Forelimb muscle (tissue), 1 donor: ENCODE results near the gene RNF5. TPM values are rescaled to one million over a fixed set of nuclear protein-coding genes. Genes with fewer than 3 reads are reported as not detected.
"Not testable (repeated sequence)": the region's sequence is repeated elsewhere in the genome, so short reads cannot be mapped to it uniquely, and the experiment has no call there.

Source experiments
- DNase-seq: peaks from one replicate; pipeline ENCODE4 v3.0.0-alpha.2; 2013; ENCODE audit warnings: low read depth
- polyA plus RNA-seq: library from polyadenylated mRNA; unstranded; fragments of 120-200 nt; gene quantifications from one replicate; pipeline ENCODE4 v1.2.1, GENCODE V29; 2013; ENCODE audit not compliant: insufficient read length

RNF5 gene
- polyA plus RNA-seq, 1 donor: 50.9 TPM

DNA sequence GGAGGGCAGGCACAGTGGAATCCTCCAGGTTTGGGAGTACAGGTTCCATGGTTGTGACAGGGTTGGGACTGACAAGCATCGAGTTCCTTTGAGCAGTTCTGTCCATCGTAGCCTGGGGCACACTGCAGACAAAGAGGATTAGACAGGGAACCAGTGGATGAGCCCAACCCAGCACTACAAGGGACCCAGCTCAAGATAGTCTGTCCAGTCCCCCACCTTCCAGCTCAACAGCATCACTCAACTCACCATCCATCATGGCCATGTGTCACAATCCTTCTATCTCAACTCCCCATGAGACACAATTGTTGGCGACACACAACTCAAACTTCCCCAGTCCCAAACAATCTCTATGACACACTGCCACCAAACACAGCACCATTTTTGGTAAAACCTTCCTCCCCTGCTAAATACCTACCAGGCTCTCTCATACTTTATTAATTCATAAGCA lies 26.1 kb downstream of the RNF5 start:
- DNase-seq: no peak

DNA sequence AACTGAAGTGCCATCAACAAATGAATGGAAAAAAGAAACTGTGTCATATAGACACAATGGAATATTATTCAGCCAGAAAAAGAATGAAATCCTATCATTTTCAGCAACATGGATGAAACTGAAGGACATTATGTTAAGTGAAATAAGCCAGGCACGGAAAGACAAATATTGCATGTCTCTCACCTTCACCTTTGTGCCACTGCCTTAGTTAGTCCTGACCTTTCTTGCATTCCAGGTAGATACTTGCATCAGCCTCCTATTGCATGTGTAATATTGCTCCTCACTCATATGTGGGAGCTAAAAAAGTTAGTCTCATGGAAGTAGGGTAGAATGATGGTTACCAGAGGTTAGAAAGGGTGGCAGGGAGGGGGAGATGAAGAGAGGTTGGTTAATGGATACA lies 30.8 kb downstream of the RNF5 start:
- DNase-seq: no peak

DNA sequence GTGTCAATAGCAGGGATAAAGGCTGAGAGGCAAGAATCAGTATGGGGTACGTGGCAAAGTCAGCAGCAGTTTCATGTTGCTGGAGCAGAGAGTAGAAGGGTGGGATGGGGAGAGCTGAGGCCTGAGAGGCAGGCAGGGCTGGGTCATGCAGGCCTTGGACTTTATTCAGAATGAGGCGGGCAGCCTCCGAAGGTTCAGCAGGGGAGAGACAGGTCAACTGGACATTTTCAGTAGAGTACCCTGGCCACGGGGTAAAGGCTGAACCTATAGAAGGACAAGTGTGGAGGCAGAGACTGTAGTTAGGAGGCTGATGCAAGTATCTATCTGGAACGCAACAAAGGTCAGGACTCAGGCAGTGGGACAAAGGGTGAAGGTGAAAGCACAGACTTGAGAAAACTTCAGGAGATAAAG lies 32.0 kb downstream of the RNF5 start:
- DNase-seq: no peak

- DNase-seq: not testable (repeated sequence)
Observed at GRCh38 chr6:32211432-32211831, 33.2 kb downstream of the RNF5 start.

DNA sequence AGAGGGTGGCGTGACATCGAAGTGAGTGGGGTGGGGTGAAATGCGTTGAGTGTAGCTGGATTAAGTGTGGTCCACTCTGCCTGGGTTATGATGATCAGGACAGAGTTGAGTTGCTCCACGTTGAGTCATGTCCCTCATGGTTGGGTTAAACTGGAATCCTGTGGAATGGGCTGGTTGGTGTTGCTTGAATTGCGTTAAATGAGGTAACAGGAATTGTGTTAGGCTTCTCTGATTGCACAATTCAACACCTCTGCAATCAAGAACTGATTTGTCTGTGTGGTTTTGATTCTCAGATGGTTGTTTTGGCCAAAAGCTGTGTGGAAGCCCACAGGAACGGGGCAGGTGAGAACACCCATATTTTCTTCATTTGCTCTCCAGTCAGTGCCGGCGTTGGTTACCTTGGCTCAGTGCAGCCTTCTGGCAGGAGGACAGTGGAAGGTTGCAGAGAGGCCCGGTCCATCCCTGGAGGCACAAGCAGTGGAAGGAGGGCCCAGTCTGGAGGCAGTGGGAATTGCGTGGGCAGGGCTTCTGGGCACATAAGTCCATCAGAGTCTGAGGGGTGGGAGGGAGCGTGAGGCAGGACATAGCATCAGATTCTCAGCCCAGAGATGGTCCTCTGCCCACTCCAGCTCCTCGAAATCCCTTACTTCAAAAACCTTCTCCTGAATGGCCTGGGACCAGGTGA lies 34.0 kb downstream of the RNF5 start:
- DNase-seq: no peak

- DNase-seq: no peak
Observed at GRCh38 chr6:32213649-32214048, 35.4 kb downstream of the RNF5 start.

DNA sequence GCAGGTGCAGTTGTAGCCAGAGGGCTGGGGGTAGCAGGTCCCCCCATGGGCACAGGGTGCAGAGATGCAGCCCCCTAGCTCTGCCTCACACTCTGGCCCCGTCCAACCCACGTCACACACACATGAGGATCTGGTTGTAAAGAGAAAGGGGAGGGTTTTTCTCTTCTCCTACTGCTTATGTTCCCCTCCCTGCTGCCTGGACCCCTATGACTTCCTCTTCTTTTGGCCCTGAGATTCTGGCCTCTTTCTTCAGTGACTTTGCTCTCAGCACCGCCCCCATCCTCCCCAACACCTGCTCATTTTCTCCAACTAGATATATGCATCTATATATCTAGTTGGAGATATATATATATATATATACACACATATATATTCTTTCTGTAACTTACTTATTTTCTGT lies 35.9 kb downstream of the RNF5 start:
- DNase-seq: no peak

DNA sequence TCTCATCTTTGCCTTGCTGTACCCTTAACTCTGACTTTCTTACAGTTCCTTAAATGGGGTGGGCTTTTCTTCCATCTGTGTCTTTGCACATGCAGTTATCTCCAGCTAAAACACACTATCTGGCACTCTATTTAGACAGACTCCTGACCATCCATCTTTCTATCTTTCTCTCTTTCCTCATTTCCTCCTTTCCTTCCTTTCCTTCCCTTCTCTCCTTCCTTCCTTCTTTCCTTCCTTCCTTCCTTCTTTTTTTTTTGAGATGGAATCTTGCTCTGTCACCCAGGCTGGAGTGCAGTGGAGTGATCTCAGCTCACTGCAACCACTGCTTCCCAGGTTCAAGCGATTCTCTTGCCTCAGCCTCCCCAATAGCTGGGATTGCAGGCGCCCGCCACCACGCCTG lies 37.4 kb downstream of the RNF5 start:
- DNase-seq: no peak

GRCh38 chr6:32216285-32216684 lies 38.1 kb downstream of the RNF5 start:
- DNase-seq: no peak

DNA sequence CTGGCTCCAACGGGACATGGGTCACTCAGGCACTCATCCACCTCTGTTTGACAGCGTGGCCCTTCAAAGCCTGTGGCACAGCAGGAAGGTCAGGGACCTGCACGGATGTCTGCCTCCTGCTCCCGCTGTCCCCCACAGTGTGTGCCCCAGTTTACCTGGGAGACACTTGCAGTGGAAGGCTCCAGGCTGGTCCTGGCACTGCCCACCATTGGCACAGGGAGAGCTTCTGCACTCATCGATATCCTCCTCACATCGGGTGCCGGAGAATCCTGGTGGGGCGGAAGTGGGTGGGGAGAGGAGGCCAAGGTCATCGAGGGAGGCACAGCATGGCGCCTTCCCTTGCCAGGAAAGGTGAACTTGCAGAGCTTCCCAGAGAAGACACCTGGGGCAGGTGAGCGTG lies 38.8 kb downstream of the RNF5 start:
- DNase-seq: no peak

DNA sequence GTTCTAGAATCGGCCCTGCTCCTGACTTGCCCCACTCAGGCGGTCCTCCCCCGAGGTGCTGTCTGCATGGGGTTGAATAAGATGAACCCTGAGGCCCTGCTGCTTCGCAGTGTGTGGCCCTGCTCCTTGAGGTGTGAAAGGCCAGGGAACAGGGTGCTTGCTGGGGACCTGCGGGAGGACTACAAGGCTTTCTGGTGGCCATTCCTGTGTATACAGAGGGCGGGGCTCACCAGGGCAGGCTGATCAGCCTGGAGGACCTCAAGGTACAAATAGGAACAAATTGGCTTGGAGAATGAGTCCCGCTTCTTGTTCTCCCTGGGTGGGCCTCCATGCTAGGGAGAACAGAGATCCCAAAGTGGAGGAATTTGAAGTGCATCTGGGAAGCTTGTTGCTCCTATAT lies 40.0 kb downstream of the RNF5 start:
- no peak for DNase-seq

GRCh38 chr6:32220021-32220420 lies 41.8 kb downstream of the RNF5 start:
- DNase-seq: no peak

DNA sequence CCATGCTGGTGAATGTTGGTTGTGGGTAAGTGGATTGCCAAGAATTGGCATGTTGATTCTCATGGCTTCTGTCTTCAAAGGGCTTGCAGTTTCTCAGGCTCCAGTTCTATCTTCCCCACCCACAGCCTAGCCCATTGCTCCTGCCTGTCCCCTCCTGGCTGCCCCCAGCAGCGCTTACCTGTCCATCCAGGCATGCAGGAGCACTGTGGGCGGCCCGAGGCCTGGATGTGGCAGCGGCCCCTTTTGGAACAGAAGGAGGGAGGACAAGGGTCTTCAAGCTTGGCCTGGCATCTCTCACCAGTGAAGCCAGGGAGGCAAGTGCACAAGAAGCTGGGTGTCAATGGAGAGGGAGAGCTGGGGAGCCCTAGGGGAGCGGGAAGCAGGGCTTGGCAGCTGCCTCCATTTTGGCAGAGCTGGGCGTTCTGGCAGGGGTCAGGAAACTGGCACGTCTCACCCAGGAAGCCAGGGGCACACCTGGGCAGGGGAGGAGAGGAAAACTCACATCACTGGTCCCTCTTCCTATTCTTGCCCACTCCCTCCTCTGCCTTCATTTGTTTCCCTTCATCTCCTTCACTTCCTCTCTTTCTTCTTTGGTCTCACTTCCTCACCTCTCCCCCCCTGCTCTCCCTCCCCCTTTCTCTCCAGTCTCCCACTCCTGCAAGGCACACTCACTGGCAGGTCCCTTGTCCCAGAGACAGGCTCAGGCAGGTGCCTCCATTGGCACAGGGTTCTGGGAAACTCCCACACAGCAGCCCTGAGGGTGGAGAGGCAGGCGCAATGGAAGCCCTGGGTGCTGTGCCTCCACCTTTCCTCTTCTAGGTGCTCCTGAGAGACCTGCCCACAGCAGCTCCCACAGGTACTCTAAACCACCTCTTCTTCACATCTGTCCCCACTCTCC lies 44.4 kb downstream of the RNF5 start:
- no peak for DNase-seq

DNA sequence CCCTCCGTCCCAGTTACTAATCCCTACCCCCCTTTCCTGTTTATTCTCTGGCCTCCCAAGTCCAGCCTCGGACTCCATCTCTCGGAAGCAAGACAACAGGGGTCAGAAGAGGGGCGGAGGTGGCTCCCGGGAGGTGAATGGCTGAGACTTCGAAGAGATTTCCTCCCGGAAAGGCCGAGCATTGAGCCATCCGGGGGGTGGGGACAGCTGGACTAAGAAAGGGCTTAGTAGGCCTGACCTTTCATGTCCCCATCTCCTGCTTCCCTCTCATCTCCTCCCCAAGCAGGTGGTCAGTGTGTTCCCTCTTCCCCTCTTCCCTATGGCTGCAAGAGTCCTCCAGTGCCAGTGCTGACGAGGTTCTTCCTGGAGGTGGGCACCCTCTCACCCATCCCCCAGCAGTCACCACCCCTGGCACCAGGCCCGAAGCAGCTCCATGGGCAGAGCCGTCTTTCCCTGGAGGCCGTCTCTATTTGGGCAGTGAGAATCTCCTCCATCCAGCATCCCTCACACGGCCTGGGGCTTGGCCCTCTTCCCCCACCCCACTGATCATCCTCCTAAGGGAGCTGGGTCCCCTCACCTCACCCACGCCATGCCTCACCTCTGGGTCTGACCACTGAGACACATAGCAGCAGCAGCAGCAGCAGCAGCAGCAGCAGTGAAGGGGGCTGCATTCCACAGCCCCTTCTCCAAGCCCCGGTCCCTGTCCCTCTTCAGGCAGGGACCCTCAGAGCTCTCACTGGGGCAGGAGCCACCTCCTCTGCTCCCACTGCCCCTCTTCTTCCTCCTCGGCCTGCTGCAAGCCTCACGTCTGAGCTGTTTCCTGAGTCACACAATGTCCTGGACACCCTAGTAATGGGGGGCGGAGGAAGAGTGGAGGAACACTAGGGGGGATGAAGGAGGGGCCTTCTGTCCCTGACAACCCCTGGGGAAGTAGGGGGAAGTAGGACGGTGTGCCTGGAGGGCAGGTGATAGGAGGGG lies 45.3 kb downstream of the RNF5 start, which contains the start of gene NOTCH4:
NOTCH4 (minus strand) TSS at position 810 of the 978 bp plus-strand sequence; CDS start at position 671, 139 bp downstream.
- DNase-seq: no peak

DNA sequence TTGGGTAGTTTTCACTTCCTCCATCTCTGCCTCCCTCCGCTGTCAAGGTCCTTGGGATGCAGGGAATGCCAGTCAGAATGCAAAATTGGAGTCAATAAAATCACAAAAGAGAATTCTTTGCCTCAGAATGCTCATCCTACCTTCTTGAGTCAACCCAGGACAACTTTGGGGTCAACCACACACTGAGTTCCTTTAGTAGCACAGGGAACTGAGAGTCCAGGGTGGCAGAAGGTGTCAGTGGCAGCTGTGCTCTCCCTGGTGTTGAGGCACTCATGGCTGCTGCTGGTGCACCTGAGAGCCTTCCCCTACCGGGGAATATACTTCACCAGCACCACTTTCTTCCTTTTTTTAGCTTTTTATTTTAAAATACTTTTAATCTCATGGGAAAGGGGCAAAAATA lies 46.5 kb downstream of the RNF5 start:
- DNase-seq: no peak

- no peak for DNase-seq
Observed at GRCh38 chr6:32226434-32226833, 48.2 kb downstream of the RNF5 start.

Other genes with a start within 250 kb of the RNF5 start
- 1.0 TPM for gene CFB, start 232.3 kb upstream of the RNF5 start, polyA plus RNA-seq
- 63.3 TPM for gene NELFE, start 219.4 kb upstream of the RNF5 start, polyA plus RNA-seq
- 27.0 TPM for gene SKIC2, start 219.2 kb upstream of the RNF5 start, polyA plus RNA-seq
- gene DXO, start 206.3 kb upstream of the RNF5 start, polyA plus RNA-seq: 16.9 TPM
- gene C4A, start 196.3 kb upstream of the RNF5 start, polyA plus RNA-seq: 19.3 TPM
- gene C4B, start 163.6 kb upstream of the RNF5 start, polyA plus RNA-seq: 22.1 TPM
- 1.0 TPM for gene CYP21A2, start 140.0 kb upstream of the RNF5 start, polyA plus RNA-seq
- gene TNXB, start 69.1 kb upstream of the RNF5 start, polyA plus RNA-seq: 108 TPM
- 42.4 TPM for gene ATF6B, start 50.2 kb upstream of the RNF5 start, polyA plus RNA-seq
- 3.5 TPM for gene FKBPL, start 48.1 kb upstream of the RNF5 start, polyA plus RNA-seq
- 1.3 TPM for gene PRRT1, start 26.5 kb upstream of the RNF5 start, polyA plus RNA-seq
- 34.6 TPM for gene PPT2, start 24.3 kb upstream of the RNF5 start, polyA plus RNA-seq
- 25.9 TPM for gene EGFL8, start 13.8 kb upstream of the RNF5 start, polyA plus RNA-seq
- 57.3 TPM for gene AGPAT1, start 2.3 kb upstream of the RNF5 start, polyA plus RNA-seq
- gene AGER, start 5.8 kb downstream of the RNF5 start, polyA plus RNA-seq: 8.0 TPM
- gene PBX2, start 11.8 kb downstream of the RNF5 start, polyA plus RNA-seq: 107 TPM
- 6.7 TPM for gene GPSM3, start 14.2 kb downstream of the RNF5 start, polyA plus RNA-seq
- 19.9 TPM for gene NOTCH4, start 45.7 kb downstream of the RNF5 start, polyA plus RNA-seq
- not detected for gene TSBP1, start 193.5 kb downstream of the RNF5 start, polyA plus RNA-seq
- gene BTNL2, start 228.8 kb downstream of the RNF5 start, polyA plus RNA-seq: 0.18 TPM